PC-3 (cell line): ENCODE data around the gene SP9. TPM values are rescaled to one million over a fixed set of nuclear protein-coding genes. Genes with fewer than 3 reads are reported as not detected.

ENCODE experiments used
- ATAC-seq: fragments of 200-7000 bp; cut with Tn5 transposase; 2 replicates; pipeline ENCODE4 v1.9.1; 2020; ENCODE audit warnings: mild to moderate bottlenecking, moderate library complexity
- BruUV-seq: library from RNA; stranded (reverse); fragments of 400-500 nt; replicated peaks from 2 replicates; lab custom pipeline; 2021; lab: Mats Ljungman, UMichigan
- CTCF ChIA-PET: fragments of 300-600 bp; sonication (Branson Sonifier 250); formaldehyde crosslinking; loops from one replicate; lab custom pipeline; 2022; ENCODE audit warnings: antibody characterized with exemption; lab: Charles Lee
- POLR2A ChIA-PET: fragments of 300-600 bp; sonication (Branson Sonifier 250); formaldehyde crosslinking; loops from one replicate; lab custom pipeline; 2022; ENCODE audit warnings: antibody characterized with exemption; ENCODE audit not compliant: unreplicated experiment; lab: Charles Lee
- DNase-seq: peaks from one replicate; pipeline ENCODE4 v3.0.0-alpha.2; 2015
- H2AFZ ChIP-seq: fragments of 300-600 bp; sonication (generic); 2 replicates; pipeline ENCODE4 v1.6.0; 2016; ENCODE audit warnings: antibody characterized with exemption, low read length
- H3F3A ChIP-seq: fragments of 300-600 bp; sonication (generic); one replicate; pipeline ENCODE4 v1.6.0; 2017; ENCODE audit warnings: antibody characterized with exemption, low read length, control low read depth, mild to moderate bottlenecking; ENCODE audit not compliant: unreplicated experiment
- H3K27ac ChIP-seq: fragments of 300-600 bp; sonication (generic); 2 replicates; pipeline ENCODE4 v1.5.1; 2016; ENCODE audit warnings: mild to moderate bottlenecking, low read length
- H3K27me3 ChIP-seq: fragments of 300-600 bp; sonication (generic); 2 replicates; pipeline ENCODE4 v1.6.1; 2016; ENCODE audit warnings: low read length, mixed read lengths
- H3K36me3 ChIP-seq: fragments of 300-600 bp; sonication (generic); 2 replicates; pipeline ENCODE4 v1.6.1; 2016; ENCODE audit warnings: low read depth, mixed run types, low read length, mixed read lengths
- H3K4me1 ChIP-seq: fragments of 300-600 bp; sonication (generic); 2 replicates; pipeline ENCODE4 v1.5.1; 2016; ENCODE audit warnings: low read length; ENCODE audit not compliant: insufficient read depth
- H3K4me2 ChIP-seq: fragments of 300-600 bp; sonication (generic); 2 replicates; pipeline ENCODE4 v1.6.0; 2016; ENCODE audit warnings: low read length
- H3K4me3 ChIP-seq: fragments of 300-600 bp; sonication (generic); 2 replicates; pipeline ENCODE4 v1.5.1; 2016; ENCODE audit warnings: mild to moderate bottlenecking, low read length, mixed read lengths
- H3K79me2 ChIP-seq: fragments of 300-600 bp; sonication (generic); 2 replicates; pipeline ENCODE4 v1.6.1; 2017; ENCODE audit warnings: low read length, mixed read lengths
- H3K9ac ChIP-seq: fragments of 300-600 bp; sonication (generic); 2 replicates; pipeline ENCODE4 v1.6.0; 2016; ENCODE audit warnings: mild to moderate bottlenecking, low read length
- H3K9me2 ChIP-seq: fragments of 300-600 bp; sonication (generic); replicated peaks from 2 replicates; pipeline ENCODE4 v1.6.1; 2016; ENCODE audit warnings: mixed run types, low read length, mixed read lengths
- H3K9me3 ChIP-seq: fragments of 300-600 bp; sonication (generic); 2 replicates; pipeline ENCODE4 v1.6.1; 2016; ENCODE audit warnings: low read length, mixed read lengths
- H4K20me1 ChIP-seq: fragments of 300-600 bp; sonication (generic); 2 replicates; pipeline ENCODE4 v1.6.1; 2016; ENCODE audit warnings: low read length, mixed read lengths
- EZH2 ChIP-seq: fragments of 300-600 bp; sonication (generic); IDR thresholded peaks from one replicate; pipeline ENCODE4 v1.6.1; 2017; ENCODE audit warnings: antibody characterized with exemption, mild to moderate bottlenecking, low read length; ENCODE audit not compliant: unreplicated experiment
- EZH2phosphoT487 ChIP-seq: fragments of 300-600 bp; sonication (generic); IDR thresholded peaks from 2 replicates; pipeline ENCODE4 v1.6.1; 2018; ENCODE audit warnings: mild to moderate bottlenecking, antibody characterized with exemption, low read length, borderline replicate concordance
- intact Hi-C: fragments of 100-400 bp; cut with micrococcal nuclease; formaldehyde crosslinking; loops from 2 replicates; pipeline ENCODE4 v1.9.0; 2023
- total RNA-seq: library from RNA; depleted of rRNA; stranded (reverse); fragments of >200 nt; gene quantifications from 2 replicates; pipeline ENCODE4 v1.2.3, GENCODE V29; 2014
- TF ChIP-seq, protein P1 (sequence below): fragments of 300-600 bp; sonication (generic); conservative IDR thresholded peaks from 2 replicates; pipeline ENCODE4 v1.5.1; 2017; ENCODE audit warnings: antibody characterized with exemption, low read depth, mild to moderate bottlenecking, low read length

Gene SP9
- total RNA-seq, 1 experiment from 2014 or later = not detected

DNA sequence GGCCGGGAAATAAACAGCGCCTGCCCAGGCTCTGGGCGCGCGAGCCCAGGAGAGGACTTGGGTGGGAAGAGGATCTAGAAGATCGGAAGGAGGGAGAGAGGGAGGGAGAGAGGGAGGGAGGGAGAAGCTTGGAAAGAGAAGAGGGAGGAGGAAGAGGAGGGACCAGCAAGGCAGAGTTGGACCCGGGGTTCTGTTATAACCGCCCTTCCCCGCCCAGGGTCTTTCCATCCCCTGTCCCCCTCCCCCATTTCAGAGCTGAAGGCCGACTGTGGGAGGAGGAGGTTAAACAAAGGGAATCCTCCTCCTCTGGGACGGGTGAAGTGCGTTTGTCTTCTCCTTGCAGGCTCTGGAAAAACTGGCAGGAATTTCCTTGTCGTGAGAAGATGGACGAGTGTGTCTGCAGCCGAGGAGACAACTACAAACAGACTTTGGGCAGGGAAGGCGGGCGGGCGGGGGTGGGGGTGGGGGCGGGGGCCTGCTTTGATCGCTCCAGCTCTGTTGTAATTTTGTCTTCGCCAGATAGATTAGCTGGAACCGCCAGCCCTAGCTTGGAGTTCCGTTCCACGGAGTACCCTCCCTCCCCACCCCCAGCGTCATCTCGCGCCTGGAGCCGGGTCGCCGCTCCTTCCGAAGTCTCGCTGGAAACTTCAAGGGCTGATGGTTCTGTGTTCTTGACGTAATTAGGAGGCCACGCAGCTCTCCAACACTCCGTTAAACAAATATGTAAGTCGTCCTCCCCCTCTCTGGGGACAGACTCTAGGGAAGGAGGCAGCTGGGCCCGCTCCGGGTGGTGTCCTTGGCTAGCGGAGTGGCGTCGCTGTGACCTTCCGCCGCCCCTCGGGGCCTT, 6.4 kb upstream of the SP9 start:
- H3K36me3 ChIP-seq = no peaks in the 10 kb centered on the region
- TF ChIP-seq, protein P1, sequence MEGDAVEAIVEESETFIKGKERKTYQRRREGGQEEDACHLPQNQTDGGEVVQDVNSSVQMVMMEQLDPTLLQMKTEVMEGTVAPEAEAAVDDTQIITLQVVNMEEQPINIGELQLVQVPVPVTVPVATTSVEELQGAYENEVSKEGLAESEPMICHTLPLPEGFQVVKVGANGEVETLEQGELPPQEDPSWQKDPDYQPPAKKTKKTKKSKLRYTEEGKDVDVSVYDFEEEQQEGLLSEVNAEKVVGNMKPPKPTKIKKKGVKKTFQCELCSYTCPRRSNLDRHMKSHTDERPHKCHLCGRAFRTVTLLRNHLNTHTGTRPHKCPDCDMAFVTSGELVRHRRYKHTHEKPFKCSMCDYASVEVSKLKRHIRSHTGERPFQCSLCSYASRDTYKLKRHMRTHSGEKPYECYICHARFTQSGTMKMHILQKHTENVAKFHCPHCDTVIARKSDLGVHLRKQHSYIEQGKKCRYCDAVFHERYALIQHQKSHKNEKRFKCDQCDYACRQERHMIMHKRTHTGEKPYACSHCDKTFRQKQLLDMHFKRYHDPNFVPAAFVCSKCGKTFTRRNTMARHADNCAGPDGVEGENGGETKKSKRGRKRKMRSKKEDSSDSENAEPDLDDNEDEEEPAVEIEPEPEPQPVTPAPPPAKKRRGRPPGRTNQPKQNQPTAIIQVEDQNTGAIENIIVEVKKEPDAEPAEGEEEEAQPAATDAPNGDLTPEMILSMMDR = no peak
- TF ChIP-seq EZH2 (no peak), EZH2phosphoT487 (no peak)
- H3K4me2 ChIP-seq = no peak overlapping the region
- H3K9me2 ChIP-seq = no peaks in the 10 kb centered on the region
- ATAC-seq (no peak), DNase-seq (no peak)
- CTCF ChIA-PET = no interaction called here
- peaks cover 4% of the 10 kb centered on the region; the same call in 1 of the 2 replicates for H3K4me1 ChIP-seq
- no peaks in the 10 kb centered on the region for H3K9me3 ChIP-seq
- no peak overlapping the region for H3K9ac ChIP-seq
- no peaks in the 10 kb centered on the region for H3K79me2 ChIP-seq
- H3F3A ChIP-seq = no peaks in the 10 kb centered on the region
- H3K27me3 ChIP-seq = no peaks in the 10 kb centered on the region
- H3K4me3 ChIP-seq = no peak overlapping the region
- H3K27ac ChIP-seq = no peak overlapping the region
- POLR2A ChIA-PET = no interaction called here
- intact Hi-C loops = no loop called here
- H2AFZ ChIP-seq = no peak overlapping the region
- no peaks in the 10 kb centered on the region for H4K20me1 ChIP-seq
- BruUV-seq = no TSS peak

DNA sequence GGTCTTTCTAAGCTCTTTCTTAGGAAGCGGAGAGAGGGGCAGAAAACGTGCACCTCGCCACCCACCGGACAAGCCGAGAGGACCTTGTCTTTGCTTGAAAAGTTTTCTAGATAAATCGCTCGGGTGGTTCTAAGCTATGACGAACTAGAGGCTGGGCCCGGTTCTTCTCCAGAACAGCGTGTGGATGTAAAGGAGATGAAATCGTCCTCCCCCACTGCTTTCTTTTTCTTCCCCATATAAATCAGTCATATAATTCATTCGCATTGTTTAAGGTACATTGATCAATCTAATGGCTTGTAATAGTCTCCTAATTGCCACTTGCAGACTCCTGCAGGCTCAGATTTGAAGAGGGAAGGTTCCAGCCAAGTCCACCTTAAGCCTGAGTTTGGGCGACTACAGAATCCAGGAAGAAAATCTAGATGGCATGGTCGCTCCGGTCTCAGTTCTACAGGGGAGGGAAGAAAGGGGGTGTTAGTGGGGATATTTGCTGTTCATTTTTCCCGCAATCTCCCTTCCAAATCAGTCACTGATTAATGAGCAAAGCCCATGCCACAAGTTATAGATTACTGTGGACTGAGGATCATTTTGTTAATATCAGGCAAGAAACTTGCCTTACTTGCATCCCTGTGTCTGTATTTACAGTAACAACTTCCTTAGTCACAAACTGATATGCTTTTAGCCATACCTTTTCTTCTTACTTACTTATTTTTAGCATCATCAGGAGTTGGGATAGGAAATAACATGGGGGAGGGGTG, 5.6 kb upstream of the SP9 start:
- Histone ChIP-seq H3K4me3 (no peak overlapping the region), H3F3A (no peaks in the 10 kb centered on the region), H3K27me3 (no peaks in the 10 kb centered on the region), H3K9me2 (no peaks in the 10 kb centered on the region), H3K79me2 (no peaks in the 10 kb centered on the region), H3K4me2 (no peak overlapping the region), H3K9ac (no peak overlapping the region), H4K20me1 (no peaks in the 10 kb centered on the region), H3K36me3 (no peaks in the 10 kb centered on the region), H3K27ac (no peak overlapping the region), H2AFZ (no peak overlapping the region), H3K4me1 (peaks cover 4% of the 10 kb centered on the region; the same call in 1 of the 2 replicates), H3K9me3 (no peaks in the 10 kb centered on the region)
- ChIA-PET POLR2A (no interaction called here), CTCF (no interaction called here)
- ATAC-seq = no peak
- no peak for DNase-seq
- intact Hi-C loops = no loop called here
- TF ChIP-seq EZH2 = no peak
- BruUV-seq = no TSS peak

DNA sequence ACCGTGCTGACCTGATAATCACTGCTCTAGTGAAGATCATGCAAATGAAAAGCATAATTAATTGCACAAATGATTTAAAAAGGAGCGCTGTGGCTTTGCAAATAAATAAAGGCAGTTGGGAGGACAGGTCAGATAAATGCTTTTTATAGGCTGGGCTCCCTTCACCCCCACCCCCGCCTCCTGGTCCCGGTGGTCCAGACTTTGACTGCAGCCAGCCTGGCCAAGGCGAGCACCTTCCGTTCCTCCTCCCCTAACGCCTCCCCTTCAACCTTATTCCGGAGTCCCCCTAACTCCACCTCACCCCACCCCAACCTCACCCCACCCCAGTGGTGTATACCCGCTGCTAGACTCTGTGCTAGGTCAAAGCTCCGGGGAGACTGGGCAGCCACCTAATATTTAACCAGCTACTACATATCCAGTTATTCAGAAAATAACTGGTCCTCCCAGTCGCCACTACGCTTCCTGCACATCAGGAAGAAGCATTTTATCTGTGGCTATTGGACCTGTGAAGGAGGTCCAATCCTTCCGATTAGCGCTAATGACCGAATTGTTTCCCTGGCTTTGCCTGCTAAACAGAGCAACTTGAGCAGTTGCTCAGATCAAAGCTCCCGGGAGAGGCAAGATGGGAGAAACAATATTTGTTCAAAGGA, 3.7 kb upstream of the SP9 start:
- no peaks in the 10 kb centered on the region for H3K36me3 ChIP-seq
- H3K9me2 ChIP-seq = no peaks in the 10 kb centered on the region
- H3K79me2 ChIP-seq = no peaks in the 10 kb centered on the region
- peaks cover 4% of the 10 kb centered on the region; the same call in 1 of the 2 replicates for H3K4me1 ChIP-seq
- POLR2A ChIA-PET = no interaction called here
- no TSS peak for BruUV-seq
- H3K4me3 ChIP-seq = no peak overlapping the region
- CTCF ChIA-PET = no interaction called here
- H3K9me3 ChIP-seq = no peaks in the 10 kb centered on the region
- no peak overlapping the region for H3K9ac ChIP-seq
- no peak for DNase-seq
- H4K20me1 ChIP-seq = no peaks in the 10 kb centered on the region
- intact Hi-C loops = loop anchor here (5.0 kb wide), 1 partner anchor 69 kb away; no protein-coding TSS in a partner anchor
- TF ChIP-seq, protein P1 = no peak
- no peak for TF ChIP-seq EZH2
- H3F3A ChIP-seq = no peaks in the 10 kb centered on the region
- no peak overlapping the region for H3K4me2 ChIP-seq
- no peak for ATAC-seq
- no peak overlapping the region for H3K27ac ChIP-seq
- no peaks in the 10 kb centered on the region for H3K27me3 ChIP-seq
- no peak overlapping the region for H2AFZ ChIP-seq
